NCI-H82 (cell line): ENCODE measurements around the gene RPUSD3.
A peak's percentile ranks its signal among the peaks of the same experiment; 100 is the strongest.

Experiments used
- DNase-seq: peaks from one replicate; lab custom pipeline; 2025; lab: John Stamatoyannopoulos, UW

RPUSD3 gene

DNA sequence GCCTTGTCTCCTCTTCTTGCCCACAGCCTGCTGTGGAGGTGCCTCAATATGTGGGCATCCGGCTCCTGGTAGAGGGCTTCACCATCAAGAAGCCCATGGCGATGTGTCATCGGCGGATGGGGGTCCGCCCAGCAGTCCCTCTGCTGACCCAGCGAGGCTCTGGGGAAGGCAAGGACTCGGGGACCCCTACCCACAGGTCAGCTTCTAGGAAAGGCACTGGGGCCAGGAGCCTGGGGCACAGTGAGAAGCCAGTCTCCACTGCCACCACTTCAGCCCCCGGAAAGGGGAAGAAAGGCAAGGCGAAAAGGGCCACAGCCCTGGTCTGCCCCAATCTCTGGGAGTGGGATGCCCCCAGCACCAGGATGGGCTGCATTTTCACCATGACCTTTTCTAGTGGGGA lies 10.7 kb downstream of the RPUSD3 start:
- no peak for DNase-seq

DNA sequence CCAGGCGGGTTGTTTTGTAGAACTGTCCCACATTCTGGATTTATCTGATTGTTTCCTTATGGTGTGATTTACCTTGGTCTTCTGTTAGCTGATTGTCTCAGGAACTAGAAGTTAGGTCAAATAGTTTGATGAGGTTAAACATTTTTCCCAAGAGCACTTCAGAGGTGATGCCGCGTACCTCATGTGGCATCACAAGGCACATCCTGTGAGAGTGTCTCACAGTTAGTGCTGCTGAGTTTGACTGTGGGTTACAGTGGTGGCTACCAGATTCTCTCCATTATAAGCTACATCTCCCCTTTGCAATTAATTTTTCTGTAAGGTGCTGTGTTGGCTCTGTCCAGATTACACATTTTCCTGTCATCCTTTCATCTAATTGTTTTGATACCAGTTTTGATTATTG lies 12.6 kb downstream of the RPUSD3 start:
- DNase-seq, result no peak

DNA sequence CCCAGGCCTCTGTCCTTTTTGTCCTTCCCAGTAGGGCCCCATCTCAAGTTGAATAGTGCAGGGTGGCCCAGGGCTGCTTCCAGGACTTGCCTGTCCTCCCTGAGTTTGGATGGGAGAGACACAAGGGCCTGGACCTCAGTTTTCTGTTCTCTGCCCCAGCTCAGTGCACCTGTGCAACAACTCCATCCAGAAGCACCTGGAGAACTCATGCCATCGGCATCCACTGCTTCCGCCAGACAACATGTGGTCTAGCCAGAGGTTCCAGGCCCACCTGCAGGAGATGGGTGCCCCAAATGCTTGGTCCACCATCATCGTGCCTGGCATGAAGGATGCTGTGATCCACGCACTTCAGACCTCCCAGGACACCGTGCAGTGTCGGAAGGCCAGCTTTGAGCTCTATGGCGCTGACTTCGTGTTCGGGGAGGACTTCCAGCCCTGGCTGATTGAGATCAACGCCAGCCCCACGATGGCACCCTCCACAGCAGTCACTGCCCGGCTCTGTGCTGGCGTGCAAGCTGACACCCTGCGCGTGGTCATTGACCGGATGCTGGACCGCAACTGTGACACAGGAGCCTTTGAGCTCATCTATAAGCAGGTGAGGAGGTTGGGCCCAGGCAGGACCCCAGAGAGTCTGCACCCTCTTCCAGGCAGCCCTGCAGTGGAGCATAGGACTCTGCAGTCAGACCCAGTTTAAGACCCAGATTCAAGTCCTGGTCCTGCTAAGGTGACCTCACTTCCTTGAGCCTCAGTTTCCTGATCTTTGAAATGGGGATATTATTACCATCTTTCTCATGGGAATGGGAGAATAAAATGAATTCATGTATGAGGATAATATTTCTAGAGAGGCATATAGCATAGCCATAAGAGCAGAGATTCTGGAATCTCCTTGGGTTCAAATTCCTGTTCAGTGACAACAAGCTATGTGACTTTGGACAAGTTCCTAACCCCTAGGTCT lies 14.7 kb downstream of the RPUSD3 start:
- DNase-seq, result no peak

DNA sequence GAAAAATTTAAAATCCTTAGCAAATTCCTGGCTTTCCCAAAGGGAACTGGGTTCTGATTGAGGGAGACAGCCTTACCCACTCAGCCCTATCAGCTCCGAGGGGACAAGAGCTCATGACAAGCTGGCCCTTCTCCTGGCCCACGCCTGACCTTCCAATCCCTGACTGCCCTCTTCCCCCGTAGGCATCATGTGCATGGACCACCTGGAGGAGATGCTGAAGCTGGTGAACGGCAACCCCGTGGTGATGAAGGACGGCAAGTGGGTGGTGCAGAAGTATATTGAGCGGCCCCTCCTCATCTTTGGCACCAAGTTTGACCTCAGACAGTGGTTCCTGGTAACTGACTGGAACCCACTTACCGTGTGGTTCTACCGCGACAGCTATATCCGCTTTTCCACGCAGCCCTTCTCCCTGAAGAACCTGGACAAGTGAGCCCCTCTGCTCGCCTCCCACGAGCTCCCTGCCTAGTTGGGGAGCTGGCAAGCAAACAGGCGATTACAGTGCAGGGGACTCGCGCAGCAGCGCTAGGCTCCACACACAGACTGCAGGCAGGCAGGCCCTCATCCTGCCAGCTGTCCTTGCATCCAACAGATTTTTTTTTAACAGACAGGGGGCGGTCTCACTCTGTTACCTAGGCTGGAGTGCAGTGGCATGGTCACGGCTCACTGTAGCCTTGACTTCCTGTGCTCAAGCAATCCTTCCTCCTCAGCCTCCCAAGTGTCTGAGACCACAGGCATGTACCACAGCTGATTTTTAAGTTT lies 16.8 kb downstream of the RPUSD3 start:
- peak; percentile 74 for DNase-seq

DNA sequence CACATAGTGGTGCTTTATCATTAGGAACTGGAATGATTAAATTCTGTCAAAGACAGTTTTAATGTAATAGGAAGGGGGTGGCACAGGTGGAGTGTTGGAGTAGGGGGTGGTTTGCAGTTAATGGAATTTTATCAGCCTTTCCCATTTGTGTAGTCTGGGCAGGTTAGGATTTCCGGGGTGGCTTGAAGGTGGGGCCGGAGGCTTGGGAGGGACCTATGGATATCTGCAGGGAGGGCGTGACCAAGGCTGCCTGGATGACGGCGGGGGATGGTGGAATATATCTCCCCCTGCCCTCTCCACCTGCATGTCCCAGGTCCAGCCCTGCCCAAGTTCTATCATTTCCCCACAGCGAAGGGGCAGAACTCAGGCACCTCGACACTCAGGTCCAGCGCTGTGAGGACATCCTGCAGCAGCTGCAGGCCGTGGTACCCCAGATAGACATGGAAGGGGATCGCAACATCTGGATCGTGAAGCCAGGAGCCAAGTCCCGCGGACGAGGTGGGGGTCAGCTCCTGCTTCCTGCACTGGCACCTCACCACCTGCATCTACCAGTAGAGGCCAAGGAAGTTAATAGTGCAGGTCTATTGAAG lies 18.3 kb downstream of the RPUSD3 start:
- no peak for DNase-seq

DNA sequence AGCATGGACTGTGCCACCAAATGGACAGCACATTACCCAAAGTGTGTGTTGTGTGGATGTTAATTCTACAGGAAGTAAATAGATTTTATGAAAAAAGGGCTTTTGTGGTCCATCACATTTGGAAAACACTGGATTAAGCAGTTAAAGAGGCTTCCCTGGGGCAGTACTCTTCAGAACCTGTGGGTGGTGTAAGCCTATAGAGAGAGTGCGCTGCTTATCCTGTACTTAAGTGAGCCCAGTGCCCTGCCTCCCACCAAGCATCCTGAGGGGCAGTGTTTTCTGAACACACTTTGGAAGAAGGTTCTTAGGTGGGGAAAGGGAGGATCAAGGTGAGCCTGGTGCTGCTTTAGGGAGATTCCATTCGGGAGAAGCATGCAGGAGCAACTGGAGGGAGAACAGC lies 22.9 kb downstream of the RPUSD3 start:
- peak; percentile 73 for DNase-seq

DNA sequence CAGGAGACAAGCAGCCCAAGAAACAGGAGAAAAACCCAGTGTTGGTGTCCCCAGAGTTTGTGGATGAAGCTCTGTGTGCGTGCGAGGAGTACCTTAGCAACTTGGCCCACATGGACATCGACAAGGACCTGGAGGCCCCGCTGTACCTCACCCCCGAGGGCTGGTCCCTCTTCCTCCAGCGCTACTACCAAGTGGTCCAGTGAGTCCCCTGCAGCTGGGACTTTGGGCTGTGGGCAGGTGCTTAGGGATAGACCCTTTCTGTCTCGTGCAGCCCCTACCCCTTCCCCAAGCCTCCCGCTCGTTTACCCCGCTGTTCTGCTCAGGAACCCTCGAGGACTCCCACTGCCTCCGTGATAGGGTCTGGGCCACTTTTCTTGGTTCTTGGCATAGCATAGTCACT lies 23.3 kb downstream of the RPUSD3 start:
- no peak for DNase-seq

DNA sequence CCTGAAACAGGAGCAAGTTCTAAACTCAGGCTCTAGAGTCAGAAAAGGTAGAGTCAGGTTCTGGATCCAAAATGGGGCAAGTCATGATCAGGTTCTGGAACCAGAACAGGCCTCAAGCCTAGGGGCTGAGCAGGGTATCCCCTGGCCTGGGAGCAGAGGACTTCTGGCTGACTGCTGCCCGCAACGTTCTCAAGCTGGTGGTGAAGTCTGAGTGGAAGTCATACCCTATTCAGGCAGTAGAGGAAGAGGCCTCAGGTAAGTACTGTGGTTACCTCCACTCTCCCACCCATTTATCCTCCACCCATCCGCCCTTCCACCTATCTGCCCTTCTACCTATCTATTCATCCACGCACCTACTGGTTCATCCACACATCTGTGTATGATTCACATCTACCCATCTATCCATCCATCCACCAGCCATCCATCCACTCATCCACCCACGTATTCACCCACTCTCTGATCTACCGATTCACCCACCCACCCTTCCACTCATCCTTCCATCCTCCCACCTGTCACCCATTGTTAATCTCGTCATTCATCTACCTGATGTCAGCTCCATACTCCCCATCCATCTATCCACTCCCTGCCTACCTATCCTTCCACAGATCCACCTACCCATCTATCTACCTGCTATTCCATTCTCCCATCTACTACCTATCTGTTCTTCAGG lies 25.0 kb downstream of the RPUSD3 start:
- DNase-seq, result no peak

DNA sequence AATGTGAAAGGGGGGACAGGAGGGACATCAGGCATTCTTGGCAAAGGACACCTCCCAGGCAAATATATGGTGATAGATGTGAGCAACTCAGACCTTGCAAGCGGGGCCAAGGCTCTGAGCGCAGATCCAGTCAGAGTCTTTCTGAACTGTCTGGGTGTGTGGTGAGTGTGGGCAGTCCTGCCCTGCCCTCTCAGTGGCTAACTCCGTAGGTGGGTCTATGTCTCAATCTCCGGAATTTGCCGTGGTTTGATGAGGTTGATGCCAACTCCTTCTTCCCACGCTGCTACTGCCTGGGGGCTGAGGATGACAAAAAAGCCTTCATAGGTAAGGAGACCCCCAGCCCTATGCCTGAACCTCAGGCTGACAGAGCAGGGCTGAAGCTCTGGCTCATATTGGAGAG lies 26.4 kb downstream of the RPUSD3 start:
- DNase-seq, result no peak

DNA sequence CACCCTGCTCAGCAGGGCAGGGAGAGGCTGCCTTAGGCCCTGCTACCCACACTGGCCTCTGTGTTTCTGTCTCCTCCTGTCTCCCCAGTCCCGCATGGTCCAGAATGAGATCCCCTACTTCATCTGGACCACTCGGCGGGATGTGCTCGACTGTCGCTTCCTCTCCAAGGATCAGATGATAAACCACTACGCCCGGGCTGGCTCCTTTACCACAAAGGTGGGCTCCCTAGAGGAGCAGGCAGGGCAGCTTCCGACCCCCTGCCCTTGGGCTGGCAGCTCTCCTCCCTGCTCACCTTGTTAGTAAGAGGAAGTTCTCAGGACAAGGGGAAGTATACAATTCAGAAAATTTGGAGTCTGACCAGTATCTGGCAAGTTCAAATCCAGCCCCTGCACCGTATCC lies 27.8 kb downstream of the RPUSD3 start:
- DNase-seq, result no peak

DNA sequence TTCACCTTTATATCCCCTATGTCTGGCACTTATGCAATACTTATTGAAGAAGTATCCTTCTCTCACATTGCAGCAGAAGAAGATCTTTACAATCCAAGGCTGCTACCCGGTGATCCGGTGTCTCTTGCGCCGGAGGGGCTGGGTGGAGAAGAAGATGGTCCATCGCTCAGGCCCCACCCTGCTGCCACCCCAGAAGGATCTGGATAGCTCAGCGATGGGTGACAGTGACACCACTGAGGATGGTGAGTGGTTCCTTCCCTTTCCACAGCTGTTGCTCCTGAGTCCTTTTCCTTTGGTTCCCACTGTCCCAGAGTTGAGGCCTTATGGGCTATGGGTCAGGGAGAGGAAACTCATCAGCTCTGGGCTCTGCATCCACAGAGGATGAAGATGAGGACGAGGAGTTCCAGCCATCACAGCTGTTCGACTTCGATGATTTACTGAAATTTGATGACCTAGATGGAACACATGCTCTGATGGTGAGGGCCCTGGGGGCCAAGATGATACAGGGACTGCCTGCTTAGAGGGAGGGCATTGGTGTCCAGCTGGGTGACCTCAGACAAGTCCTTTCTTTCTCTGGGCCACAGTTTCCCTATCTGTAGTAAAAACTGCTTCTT lies 30.8 kb downstream of the RPUSD3 start:
- no peak for DNase-seq

DNA sequence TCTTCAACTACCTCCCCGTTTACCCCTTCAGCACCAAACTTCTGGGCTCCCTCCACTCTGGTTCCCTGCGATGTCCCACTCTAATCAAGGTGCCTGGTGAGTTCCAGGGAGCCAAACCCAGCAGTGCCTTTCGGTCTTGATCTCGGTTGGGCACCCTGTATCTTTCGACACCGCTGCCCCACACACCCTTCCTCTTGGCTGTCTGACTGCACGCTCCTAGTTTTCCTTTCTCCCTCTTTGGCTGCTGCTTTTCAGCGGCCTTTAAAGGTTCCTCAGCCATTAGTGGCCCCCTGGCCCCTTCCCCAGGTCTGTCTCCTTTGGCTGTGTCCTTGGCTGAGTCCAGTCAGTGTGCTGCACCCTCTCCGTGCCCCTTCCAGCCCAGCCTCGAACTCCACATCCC lies 33.0 kb downstream of the RPUSD3 start:
- DNase-seq, result no peak

DNA sequence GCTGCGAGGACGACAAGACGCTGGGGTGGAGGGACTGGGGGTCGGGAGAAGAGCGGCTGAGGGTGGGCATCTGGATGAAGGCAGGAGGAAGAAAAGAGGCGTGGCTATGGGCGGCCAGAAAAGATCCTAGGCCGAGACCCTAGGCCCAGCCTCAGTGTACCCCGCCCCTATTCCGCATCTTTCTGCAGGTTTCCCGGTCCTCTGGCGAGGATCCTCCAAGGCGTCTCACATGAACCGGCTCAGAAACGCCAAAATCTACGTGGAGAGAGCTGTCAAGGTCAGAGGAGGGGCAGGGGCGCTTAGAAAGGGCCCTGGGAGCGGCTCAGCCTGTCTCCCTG lies 33.4 kb downstream of the RPUSD3 start:
- DNase-seq, result peak; percentile 57

DNA sequence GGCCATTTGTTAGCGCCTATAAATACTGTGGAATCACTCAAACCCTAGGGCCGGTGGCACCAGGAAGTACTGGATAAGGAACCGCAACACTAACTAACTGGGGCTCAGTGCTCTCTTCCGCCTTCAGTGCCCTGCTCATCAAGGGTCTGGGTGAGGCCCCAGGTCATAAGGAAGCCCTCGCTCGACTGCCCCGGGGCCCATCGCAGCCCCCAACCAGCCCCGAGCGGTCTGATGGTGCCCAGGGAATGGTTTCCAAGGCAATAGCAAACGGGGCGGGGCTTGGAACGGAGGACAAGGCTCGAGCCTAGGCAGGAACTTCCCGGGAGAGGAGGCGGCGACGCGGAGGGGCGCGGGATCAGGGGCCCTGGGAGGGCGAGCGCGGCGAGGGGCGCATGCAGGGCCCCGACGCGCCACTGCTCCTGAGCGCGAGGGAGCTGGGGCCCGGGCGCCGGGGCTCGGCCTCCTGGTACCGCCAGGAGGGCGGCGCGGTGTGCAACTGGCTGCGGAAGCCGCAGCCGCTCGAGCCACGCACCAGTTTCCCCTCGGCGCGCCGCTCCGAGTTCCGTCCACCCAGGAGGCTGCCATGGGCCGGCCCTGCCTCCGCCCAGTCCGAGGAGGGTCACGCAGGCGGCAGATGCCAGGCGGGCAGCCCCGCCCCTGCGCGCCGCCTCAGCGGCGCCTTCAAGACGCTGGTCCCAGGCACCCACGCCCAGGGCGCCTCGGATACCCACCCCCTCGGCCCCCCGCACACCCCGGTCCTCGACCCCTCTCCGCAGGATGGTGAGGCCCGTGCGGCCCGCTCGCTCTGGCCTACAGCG lies 34.0 kb downstream of the RPUSD3 start, which contains the start of gene TTLL3:
Gene TTLL3 (plus strand): TSS at position 648 of the 818 bp plus-strand sequence. CDS start 400 bp downstream, outside the sequence.
- peak; percentile 75 for DNase-seq

DNA sequence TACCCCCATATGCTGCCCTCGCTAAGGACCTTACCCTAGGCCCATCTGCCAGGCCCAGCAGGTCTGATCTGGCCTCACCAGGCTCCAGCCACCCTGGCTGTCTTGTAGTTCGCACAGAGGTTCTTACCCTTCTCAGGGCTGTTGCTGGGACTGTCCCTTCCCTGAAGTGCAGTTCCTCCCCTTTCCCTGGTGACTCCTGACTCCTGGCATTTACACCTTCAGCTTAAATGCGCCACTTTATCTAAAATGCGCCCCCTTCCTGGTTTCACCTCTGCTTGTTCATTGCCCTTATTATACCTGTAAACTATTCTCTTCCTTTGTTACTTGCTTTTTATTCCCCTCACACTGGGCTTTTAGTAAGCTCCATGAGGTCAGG lies 34.6 kb downstream of the RPUSD3 start:
- DNase-seq, result peak; percentile 34

DNA sequence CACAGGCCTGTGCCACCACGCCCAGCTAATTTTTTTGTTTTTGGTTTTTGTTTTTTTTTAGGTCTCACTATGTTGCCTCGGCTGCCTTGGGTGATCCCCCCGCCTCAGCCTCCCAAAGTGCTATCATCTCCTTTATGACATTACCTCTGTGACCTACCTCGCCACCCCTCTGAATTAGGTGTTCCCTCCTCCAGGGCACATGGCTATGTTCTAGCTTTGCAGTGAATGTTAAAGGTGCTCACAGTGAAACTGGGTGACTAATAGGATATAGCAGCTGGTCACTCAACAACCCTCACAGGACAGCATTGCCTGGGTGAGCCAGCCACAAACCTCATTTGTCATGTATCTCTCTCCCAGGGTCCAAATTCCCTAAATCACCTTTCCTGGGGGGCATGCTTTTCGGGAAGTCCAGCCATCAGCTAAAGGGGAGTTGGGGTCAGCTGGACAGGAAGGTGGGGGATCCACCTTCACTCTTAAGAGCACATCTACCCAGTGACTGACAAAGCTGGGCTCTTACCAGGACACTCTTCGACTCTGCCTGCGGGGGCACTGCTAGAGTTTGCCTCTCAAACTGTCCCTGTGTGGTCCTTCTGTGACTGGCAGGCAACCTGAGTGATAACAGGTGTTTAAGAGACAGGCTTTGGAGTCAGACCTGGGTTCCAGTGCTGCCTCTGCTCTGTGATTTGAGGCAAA lies 35.3 kb downstream of the RPUSD3 start:
- peak; percentile 80 for DNase-seq

DNA sequence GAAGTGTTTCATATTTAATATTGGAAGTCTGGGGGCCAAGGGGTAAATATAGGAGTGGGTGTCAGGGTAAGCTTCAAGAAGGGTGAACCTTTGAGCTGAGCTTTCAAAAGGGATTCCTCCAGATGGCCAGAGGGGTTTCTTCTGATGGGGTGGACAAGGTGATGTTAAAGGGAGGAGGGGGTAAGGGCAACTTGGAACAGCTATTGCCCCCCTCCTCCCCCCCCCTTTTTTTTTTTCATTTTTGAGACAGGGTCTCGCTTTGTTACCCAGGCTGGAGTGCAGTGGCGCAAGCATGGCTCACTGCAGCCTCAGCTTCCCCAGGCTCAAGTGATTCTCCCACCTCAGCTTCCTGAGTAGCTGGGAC lies 35.8 kb downstream of the RPUSD3 start:
- no peak for DNase-seq

DNA sequence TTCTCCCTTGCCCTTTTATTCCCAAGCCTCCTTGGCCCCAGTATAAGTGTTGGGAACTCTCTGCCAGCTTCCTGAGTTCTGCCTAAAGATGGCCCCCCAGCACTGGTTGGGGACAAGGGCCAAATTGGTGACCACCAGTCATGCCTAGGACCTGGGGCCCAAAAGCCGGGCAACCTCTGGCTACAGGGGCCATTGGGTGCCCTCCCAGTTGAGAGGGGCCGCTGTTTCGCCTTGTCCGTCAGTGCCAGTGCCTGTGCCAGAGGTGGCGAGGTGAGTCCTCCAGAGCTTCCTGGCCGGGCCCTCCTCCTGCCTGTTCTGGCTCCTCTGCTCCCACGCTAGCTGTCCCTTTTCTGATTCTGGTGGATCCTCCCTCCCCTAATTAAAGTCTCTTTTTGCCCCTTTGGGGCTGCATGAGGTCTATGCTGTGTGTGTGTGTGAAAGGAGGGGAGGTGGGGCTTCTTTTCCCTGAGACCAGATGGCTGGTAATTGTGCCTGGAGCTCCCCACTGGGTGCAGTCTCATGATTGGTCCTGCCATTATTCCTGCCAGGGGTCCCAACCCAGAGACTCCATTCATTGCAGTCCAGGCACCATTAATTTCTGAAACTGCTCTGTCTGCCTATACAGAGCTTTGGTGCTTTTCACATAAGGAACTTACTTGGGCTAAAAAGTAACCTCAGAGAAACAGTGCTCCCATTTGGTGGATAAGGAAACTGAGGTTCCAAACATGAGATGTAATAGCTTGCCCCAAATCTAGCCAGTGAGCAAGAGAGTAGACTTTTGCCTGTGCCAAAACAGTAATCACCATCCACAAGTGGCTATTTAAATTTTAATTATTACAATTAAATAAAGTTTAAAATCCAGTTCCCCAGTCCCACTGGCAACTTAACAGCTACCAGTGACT lies 36.9 kb downstream of the RPUSD3 start:
- DNase-seq, result no peak

DNA sequence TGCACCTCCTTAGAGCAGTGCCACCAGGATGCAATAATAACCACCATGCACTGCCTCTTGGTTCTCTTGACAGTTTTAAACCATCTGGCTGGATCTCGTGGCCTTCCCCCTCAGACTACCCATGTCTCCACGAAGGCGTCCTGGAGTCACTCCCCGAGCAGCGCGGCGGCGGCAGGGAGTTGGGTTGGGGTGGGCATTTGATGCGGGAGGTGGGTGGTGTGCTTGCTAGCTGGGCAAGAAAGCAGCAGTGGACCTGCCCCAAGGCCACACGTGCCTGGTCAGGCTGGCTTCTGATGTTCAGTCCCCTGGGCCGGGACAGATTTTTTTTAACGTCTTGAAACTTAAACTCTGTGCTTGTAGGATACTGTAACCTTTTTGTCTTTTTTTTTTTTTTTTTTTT lies 37.7 kb downstream of the RPUSD3 start:
- DNase-seq, result no peak
